Measurements from ENCODE around the gene SPPL3.
"Not testable (repeated sequence)": the region's sequence is repeated elsewhere in the genome, so short reads cannot be mapped to it uniquely, and the experiment has no call there.

Gene SPPL3

DNA sequence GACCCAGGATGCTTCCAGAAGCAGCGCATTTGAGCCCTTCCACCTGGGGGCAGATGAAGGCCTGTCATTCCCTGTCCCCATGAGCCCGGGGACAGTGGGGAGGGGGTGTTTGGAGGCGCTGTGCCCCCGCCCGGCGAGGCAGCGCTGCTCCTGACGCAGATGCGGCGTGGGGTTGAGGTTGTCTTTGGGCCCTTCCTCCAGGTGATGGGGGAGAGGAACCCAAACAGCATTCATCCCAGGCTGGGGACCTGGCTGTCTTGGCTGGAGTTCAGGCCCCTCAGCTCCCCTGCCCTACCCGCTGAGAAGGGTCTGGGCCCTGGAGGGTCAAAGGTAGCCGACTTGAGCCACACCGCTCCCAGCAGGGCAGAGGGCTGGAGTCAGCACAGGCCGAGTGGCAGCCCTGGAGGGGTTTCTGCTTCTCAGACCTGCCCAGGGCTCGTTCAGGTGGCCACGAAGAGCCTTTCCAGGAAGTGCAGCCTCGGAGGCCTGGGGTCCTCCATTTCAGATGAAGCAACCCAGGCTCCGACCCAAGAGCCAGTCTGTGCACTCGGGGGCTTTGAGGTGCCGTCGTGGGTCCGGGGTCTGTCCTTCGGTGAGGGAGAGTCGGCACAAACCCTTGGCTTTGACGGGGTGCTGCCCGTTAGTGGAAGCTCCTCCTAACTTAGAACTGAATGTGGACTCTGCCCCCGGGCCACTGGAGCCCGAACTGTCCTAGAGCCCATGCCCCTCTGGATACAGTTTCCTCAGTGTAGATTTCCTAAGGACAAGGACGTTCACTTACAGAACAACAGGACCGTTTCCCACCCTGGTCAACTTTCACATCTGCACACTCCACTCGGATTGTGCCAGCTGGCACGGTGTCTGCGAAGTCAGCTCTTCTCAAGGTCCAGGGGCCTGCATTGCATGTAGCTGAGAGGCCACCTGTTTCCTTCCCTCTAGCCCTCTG, 162.4 kb downstream of the SPPL3 start:
- Histone ChIP-seq H3K4me3 (ENCODE audit: low read length) (no peak overlapping the region), H3K4me1 (ENCODE audit: insufficient read depth, low read length) (no peaks in the 10 kb centered on the region), H3K36me3 (ENCODE audit: insufficient read depth, low read length) (no peaks in the 10 kb centered on the region), H2AFZ (ENCODE audit: low read depth, low read length) (no peak overlapping the region), H3K9me3 (ENCODE audit: low read length) (no peaks in the 10 kb centered on the region), H3K27me3 (ENCODE audit: insufficient read depth, low read length) (no peaks in the 10 kb centered on the region)

DNA sequence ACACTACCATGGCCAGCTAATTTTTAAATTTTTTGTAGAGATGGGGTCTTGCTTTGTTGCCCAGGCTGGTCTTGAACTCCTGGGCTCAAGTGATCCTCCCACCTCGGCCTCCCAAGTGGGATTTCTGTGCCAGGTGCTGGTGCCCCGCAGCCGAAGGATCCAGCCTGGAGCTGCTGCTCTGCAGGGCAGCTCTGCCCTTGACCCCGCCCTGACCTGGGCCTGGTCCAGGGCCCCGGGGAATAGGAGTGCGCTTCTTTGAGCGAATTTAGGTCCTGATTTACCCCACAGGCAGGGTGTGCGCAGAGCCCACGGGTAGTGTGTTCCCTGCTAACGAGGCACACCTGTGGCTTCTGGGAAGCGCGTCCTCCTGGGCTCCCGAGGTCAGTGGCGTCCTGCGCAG, 163.3 kb downstream of the SPPL3 start:
- Histone ChIP-seq H3K9me3 (ENCODE audit: low read length) (no peaks in the 10 kb centered on the region), H3K36me3 (ENCODE audit: insufficient read depth, low read length) (no peaks in the 10 kb centered on the region), H3K4me3 (ENCODE audit: low read length) (no peak overlapping the region), H2AFZ (ENCODE audit: low read depth, low read length) (no peak overlapping the region), H3K27me3 (ENCODE audit: insufficient read depth, low read length) (no peaks in the 10 kb centered on the region), H3K4me1 (ENCODE audit: insufficient read depth, low read length) (no peaks in the 10 kb centered on the region)

DNA sequence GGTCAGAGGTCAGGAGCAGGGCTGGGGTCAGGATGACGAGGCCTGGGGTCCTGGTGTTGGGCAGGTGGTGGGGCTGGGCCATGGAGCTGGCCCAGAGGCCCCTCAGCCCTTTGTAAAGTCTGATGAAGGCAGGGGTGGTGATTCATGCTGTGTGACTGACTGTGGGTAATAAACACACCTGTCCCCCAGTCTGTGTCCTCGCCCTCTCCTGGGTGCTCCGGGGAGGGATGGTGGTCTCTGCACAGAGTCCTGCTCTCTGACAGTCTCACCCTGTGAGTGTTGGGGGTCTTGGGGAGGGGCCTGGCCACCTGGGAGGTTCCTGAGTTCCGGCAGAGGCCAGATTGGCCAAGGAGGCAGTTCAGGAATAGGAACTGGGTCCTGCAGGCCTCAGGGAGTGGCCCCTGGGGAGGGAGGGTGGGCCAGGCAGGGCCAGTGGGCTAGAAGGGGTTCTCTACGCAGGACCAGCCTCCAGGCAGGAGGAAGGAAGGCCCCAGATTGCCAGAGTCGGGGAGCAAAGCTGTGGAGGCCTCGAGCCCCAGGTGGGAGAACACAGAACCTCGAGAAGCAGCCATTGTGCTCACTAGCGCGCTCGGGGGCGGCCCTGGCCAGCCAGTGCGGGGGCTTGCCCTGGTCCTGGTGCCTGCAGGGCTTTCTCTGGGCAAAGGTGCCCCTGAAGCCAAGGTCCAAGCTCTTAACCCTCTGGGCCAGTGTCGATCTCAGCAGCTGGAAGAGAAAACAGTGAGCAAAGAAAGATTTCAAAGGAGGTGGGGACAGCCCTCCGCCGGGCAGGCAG, 164.1 kb downstream of the SPPL3 start:
- Histone ChIP-seq H3K4me3 (ENCODE audit: low read length) (no peak overlapping the region), H3K4me1 (ENCODE audit: insufficient read depth, low read length) (no peaks in the 10 kb centered on the region), H3K27me3 (ENCODE audit: insufficient read depth, low read length) (no peaks in the 10 kb centered on the region), H3K9me3 (ENCODE audit: low read length) (no peaks in the 10 kb centered on the region), H2AFZ (ENCODE audit: low read depth, low read length) (no peak overlapping the region), H3K36me3 (ENCODE audit: insufficient read depth, low read length) (no peaks in the 10 kb centered on the region)

DNA sequence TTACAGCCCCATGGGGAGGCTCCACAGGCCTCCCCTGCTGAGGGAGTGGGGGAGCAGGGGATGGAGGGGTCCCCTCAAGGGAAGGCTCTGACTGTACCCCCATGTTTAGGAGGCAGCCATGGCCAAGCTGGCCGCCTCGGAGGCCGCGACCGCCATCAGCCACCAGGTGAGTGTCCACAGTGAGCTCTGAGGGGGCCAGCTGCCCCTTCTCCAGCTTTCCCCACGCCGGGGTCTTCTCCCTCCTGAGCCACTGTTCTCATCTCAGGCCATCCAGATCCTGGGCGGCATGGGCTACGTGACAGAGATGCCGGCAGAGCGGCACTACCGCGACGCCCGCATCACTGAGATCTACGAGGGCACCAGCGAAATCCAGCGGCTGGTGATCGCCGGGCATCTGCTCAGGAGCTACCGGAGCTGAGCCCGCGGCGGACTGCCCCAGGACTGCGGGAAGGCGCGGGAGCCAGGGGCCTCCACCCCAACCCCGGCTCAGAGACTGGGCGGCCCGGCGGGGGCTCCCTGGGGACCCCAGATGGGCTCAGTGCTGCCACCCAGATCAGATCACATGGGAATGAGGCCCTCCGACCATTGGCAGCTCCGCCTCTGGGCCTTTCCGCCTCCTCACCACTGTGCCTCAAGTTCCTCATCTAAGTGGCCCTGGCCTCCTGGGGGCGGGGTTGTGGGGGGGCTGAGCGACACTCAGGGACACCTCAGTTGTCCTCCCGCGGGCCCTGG, 165.0 kb downstream of the SPPL3 start:
- H3K4me3 ChIP-seq (ENCODE audit: low read length): no peak overlapping the region

DNA sequence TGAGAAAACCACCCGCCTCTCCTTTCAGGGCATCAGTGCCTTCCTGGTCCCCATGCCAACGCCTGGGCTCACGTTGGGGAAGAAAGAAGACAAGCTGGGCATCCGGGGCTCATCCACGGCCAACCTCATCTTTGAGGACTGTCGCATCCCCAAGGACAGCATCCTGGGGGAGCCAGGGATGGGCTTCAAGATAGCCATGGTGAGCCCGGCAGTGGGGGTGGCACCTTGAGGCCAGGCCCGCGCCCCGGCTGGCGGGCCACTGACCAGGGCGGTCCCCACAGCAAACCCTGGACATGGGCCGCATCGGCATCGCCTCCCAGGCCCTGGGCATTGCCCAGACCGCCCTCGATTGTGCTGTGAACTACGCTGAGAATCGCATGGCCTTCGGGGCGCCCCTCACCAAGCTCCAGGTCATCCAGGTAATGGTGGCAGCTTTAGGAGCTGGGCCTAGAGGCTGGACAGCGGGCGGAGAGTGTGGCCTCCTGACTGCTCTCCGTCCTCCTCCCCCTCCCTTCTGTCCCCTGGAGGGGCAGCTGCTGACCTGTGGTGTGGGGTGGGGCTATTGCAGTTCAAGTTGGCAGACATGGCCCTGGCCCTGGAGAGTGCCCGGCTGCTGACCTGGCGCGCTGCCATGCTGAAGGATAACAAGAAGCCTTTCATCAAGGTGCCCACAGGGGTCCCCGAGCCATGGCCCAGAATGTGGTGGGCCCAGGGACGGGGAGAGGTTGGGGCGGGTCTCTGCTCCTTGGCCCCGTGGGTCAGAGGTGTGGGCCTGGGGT, 165.7 kb downstream of the SPPL3 start:
- Histone ChIP-seq H3K36me3 (ENCODE audit: insufficient read depth, low read length) (no peaks in the 10 kb centered on the region), H3K4me1 (ENCODE audit: insufficient read depth, low read length) (no peaks in the 10 kb centered on the region), H2AFZ (ENCODE audit: low read depth, low read length) (no peak overlapping the region), H3K9me3 (ENCODE audit: low read length) (no peaks in the 10 kb centered on the region), H3K27me3 (ENCODE audit: insufficient read depth, low read length) (no peaks in the 10 kb centered on the region), H3K4me3 (ENCODE audit: low read length) (no peak overlapping the region)

More for the DNA sequence above, 165.0 kb downstream of the SPPL3 start:
- Histone ChIP-seq H2AFZ (ENCODE audit: low read depth, low read length) (no peak overlapping the region), H3K27me3 (ENCODE audit: insufficient read depth, low read length) (no peaks in the 10 kb centered on the region), H3K36me3 (ENCODE audit: insufficient read depth, low read length) (no peaks in the 10 kb centered on the region), H3K9me3 (ENCODE audit: low read length) (no peaks in the 10 kb centered on the region), H3K4me1 (ENCODE audit: insufficient read depth, low read length) (no peaks in the 10 kb centered on the region)

DNA sequence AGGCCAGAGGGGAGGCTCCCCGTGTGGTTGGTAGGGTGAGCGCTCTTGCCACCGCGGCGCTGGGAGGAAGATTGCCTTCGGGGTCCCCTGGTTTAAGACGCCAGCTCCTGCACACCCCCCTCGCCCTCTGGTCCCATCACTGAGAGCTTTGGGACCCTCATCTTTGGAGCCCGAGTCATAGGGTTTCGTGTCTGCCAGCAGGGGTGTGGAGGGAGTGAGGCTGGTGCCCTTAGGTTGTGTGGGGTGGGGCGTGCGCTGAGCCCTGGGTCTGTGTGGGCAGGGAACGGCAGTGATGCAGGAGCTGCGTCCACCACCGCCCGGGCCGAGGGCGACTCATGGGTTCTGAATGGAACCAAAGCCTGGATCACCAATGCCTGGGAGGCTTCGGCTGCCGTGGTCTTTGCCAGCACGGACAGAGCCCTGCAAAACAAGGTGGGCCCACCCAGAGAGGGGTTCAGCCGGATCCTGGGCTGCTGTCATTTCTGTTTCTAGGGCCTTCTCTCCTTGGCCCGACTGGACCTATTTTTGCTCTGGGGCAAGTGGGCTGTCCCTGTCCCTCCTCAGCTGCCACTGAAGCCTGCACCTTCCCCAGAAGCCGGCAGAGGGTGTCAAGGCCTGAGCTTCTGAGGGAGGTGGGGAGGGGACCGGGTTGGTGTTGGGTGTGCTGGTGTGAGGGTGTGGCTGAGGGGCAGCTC, 166.5 kb downstream of the SPPL3 start:
- Histone ChIP-seq H3K36me3 (ENCODE audit: insufficient read depth, low read length) (no peaks in the 10 kb centered on the region), H3K4me3 (ENCODE audit: low read length) (no peak overlapping the region)

DNA sequence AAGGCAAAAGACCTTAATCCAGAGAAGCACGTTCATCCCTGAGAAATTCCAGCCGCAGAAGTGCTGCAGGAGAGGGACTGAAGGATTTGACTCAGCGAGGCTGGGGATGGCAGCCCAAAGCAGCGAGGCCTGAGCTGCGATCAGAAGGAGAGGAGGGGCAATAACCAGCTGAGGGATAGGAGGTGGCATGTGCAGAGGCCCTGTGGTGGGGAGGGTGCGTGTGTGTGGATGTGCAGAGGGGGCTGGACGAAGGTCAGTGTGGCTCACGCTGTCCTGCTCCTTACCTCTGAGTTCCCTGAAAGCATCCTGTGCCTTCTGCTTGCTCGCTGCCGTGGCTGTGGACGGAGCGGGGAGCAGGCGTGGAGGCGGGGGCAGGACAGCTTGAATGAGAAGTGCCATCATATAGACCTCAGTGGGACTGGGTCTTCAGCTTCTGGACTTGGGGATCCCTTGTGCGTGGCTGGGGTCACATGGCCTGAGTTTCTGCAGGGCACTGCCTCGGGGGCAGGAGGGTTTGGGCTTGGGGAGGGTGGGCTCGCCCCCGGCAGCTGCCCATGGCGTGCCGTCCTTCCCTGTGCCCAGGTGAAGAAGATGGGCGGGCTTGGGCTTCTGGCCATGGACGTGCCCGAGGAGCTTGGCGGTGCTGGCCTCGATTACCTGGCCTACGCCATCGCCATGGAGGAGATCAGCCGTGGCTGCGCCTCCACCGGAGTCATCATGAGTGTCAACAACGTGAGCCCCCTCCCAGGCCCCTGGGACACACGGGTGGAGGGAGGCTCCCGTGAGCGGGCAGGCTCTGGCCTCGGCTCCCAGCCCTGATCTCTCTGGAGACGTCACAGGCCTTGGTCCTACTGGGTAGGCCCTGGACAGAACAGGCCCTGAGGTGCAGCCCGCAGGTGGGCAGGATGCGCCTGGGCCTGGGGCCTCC, 167.5 kb downstream of the SPPL3 start:
- H3K4me1 ChIP-seq (ENCODE audit: insufficient read depth, low read length): no peaks in the 10 kb centered on the region
- no peaks in the 10 kb centered on the region for H3K36me3 ChIP-seq (ENCODE audit: insufficient read depth, low read length)
- H3K9me3 ChIP-seq (ENCODE audit: low read length): peaks cover 3% of the 10 kb centered on the region
- no peak overlapping the region for H3K4me3 ChIP-seq (ENCODE audit: low read length)
- H2AFZ ChIP-seq (ENCODE audit: low read depth, low read length): no peak overlapping the region
- H3K27me3 ChIP-seq (ENCODE audit: insufficient read depth, low read length): no peaks in the 10 kb centered on the region

More for the DNA sequence above, 166.5 kb downstream of the SPPL3 start:
- Histone ChIP-seq H3K9me3 (ENCODE audit: low read length) (peaks cover 3% of the 10 kb centered on the region), H2AFZ (ENCODE audit: low read depth, low read length) (no peak overlapping the region), H3K27me3 (ENCODE audit: insufficient read depth, low read length) (no peaks in the 10 kb centered on the region), H3K4me1 (ENCODE audit: insufficient read depth, low read length) (no peaks in the 10 kb centered on the region)

DNA sequence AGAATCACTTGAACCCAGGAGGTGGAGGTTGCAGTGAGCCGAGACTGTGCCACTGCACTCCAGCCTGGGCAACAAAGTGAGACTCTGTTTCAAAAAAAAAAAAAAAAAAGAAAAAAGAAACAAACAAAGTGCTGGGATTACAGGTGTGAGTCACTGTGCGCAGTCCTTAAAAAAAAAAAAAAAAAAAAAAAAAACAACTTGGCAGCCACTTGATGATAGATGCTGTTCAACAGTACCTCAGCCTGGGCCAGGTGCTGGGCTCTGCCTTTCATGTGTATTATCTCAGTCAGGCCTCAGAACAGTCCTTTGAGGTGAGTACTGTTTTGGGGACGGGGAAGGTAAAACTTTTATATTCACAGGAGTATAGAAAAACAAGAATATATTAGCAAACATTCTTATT, 169.0 kb downstream of the SPPL3 start:
- no peak overlapping the region for H3K4me3 ChIP-seq (ENCODE audit: low read length)
- H3K36me3 ChIP-seq (ENCODE audit: insufficient read depth, low read length): peaks cover 3% of the 10 kb centered on the region
- no peaks in the 10 kb centered on the region for H3K27me3 ChIP-seq (ENCODE audit: insufficient read depth, low read length)

DNA sequence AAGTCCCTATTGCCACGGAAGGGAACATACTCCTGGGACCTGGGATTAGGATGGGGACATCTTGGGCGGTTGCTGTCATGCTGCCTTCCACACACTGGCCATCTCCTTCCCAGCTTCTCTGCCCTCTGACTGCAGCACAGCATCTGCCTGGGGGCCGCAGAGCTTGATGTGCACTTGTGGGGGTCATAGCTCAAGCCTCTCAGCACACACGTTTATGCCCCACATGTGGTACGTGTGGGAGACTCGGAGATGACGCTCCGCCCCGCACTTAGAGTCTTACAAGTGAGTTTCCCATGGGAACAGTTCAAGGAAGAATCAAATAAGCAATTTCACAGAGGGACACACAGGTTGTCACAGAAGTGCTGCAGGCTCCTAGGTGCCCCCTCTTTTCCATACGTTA, 169.9 kb downstream of the SPPL3 start:
- H3K36me3 ChIP-seq (ENCODE audit: insufficient read depth, low read length): peaks cover 4% of the 10 kb centered on the region
- H3K4me1 ChIP-seq (ENCODE audit: insufficient read depth, low read length): no peaks in the 10 kb centered on the region
- H3K9me3 ChIP-seq (ENCODE audit: low read length): peaks cover 3% of the 10 kb centered on the region
- H3K4me3 ChIP-seq (ENCODE audit: low read length): no peak overlapping the region
- H3K27me3 ChIP-seq (ENCODE audit: insufficient read depth, low read length): no peaks in the 10 kb centered on the region
- H2AFZ ChIP-seq (ENCODE audit: low read depth, low read length): no peak overlapping the region

More for the DNA sequence above, 169.0 kb downstream of the SPPL3 start:
- Histone ChIP-seq H2AFZ (ENCODE audit: low read depth, low read length) (no peak overlapping the region), H3K4me1 (ENCODE audit: insufficient read depth, low read length) (no peaks in the 10 kb centered on the region), H3K9me3 (ENCODE audit: low read length) (peaks cover 3% of the 10 kb centered on the region)

DNA sequence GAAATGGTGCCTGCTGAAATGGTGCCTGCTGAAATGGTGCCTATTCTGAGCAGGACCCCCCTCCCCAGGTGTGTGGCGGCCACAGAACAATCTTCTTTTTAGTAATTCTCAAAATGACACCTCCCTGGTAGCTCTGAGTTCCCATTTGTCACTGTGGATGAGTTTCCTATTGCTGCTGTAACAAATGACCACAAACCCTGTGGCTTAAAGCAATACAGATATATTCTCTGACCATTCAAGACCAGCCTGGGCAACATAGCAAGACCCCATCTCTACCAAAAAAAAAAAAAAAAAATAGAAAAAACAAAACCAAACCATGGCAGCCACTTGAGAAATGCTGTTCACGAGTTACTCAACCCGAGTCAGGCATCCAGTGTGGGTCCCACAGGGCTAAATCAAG, 170.6 kb downstream of the SPPL3 start:
- Histone ChIP-seq H3K9me3 (ENCODE audit: low read length) (peaks cover 3% of the 10 kb centered on the region), H3K4me3 (ENCODE audit: low read length) (no peak overlapping the region), H3K36me3 (ENCODE audit: insufficient read depth, low read length) (peaks cover 4% of the 10 kb centered on the region), H3K27me3 (ENCODE audit: insufficient read depth, low read length) (no peaks in the 10 kb centered on the region), H3K4me1 (ENCODE audit: insufficient read depth, low read length) (no peaks in the 10 kb centered on the region), H2AFZ (ENCODE audit: low read depth, low read length) (no peak overlapping the region)

DNA sequence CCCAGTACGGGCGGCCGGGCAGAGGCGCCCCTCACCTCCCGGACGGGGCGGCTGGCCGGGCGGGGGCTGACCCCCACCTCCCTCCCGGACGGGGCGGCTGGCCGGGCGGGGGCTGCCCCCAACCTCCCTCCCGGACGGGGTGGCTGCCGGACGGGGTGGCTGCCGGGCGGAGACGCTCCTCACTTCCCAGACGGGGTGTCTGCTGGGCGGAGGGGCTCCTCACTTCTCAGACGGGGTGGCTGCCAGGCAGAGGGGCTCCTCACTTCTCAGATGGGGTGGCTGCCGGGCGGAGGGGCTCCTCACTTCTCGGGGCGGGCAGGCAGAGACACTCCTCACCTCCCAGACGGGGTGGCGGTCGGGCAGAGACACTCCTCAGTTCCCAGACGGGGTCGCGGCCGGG, 172.0 kb downstream of the SPPL3 start:
- H3K36me3 ChIP-seq (ENCODE audit: insufficient read depth, low read length); H2AFZ ChIP-seq (ENCODE audit: low read depth, low read length); H3K27me3 ChIP-seq (ENCODE audit: insufficient read depth, low read length); H3K4me3 ChIP-seq (ENCODE audit: low read length); H3K9me3 ChIP-seq (ENCODE audit: low read length); H3K4me1 ChIP-seq (ENCODE audit: insufficient read depth, low read length): not testable (repeated sequence)

Data from neuron (in vitro differentiated cells).